Naive thymus-derived CD8-positive, alpha-beta T cell (primary cell): ENCODE results near the gene IQCF6. TPM values are rescaled to one million over a fixed set of nuclear protein-coding genes. Genes with fewer than 3 reads are reported as not detected.
"Not testable (repeated sequence)": the region's sequence is repeated elsewhere in the genome, so short reads cannot be mapped to it uniquely, and the experiment has no call there.

Experiments
- ATAC-seq, 2 donors: fragments of 150-1000 bp; cut with Tn5 transposase in 1 of 2; sonication (Bioruptor Pico), chemical (Tn5 transposase) in 1 of 2; 1 replicate in 1 of 2; 2 replicates in 1 of 2; pipeline ENCODE4 v1.10.0; 2021; ENCODE audit warnings: mild to moderate bottlenecking in 2 of 2, moderate library complexity in 2 of 2
- POLR2A ChIA-PET: fragments of 350-600 bp; sonication (Branson Sonifier 250); formaldehyde crosslinking; loops from one replicate; lab custom pipeline; 2021; ENCODE audit warnings: antibody characterized with exemption; lab: Charles Lee
- DNase-seq, 10 donors: peaks; one replicate each; pipeline versions ENCODE4 v3.0.0 to v3.0.0-alpha.2; 2020 to 2022
- H3K27ac Mint-ChIP-seq, 10 donors: one replicate each; pipeline ENCODE4 v1.8.0; 2020 to 2022; ENCODE audit warnings: mild to moderate bottlenecking in 10 of 10, mixed read lengths in 10 of 10, moderate library complexity in 4 of 10, inconsistent platforms in 1 of 10
- H3K27me3 Mint-ChIP-seq, 5 donors: one replicate each; pipeline ENCODE4 v1.8.0; 2021 to 2022; ENCODE audit warnings: mixed read lengths in 5 of 5
- H3K36me3 Mint-ChIP-seq, 3 donors: one replicate each; pipeline ENCODE4 v1.8.0; 2020 to 2022; ENCODE audit warnings: mixed read lengths in 3 of 3, mild to moderate bottlenecking in 2 of 3, inconsistent platforms in 1 of 3
- H3K4me1 Mint-ChIP-seq, 4 donors: one replicate each; pipeline ENCODE4 v1.8.0; 2021 to 2022; ENCODE audit warnings: mixed read lengths in 4 of 4
- H3K4me3 Mint-ChIP-seq, 10 donors: one replicate each; pipeline ENCODE4 v1.8.0; 2020 to 2022; ENCODE audit warnings: mild to moderate bottlenecking in 10 of 10, mixed read lengths in 10 of 10, moderate library complexity in 6 of 10, inconsistent platforms in 1 of 10
- H3K9me3 Mint-ChIP-seq, 9 donors: one replicate each; pipeline ENCODE4 v1.8.0; 2020 to 2022; ENCODE audit warnings: mixed read lengths in 9 of 9, mild to moderate bottlenecking in 3 of 9, inconsistent platforms in 1 of 9, moderate library complexity in 1 of 9
- polyA plus RNA-seq, 3 donors: library from polyadenylated mRNA; unstranded; fragments of 300-500 nt; fragmentation: Illumina TruSeq; gene quantifications; one replicate each; pipeline ENCODE4 v1.2.3, GENCODE V29; 2021
- total RNA-seq, 8 experiments: library from RNA in 2 of 8; stranded (reverse) in 2 of 8; gene quantifications; one replicate each; pipeline ENCODE4 v1.2.3 and lab custom pipeline; 2021 to 2026

IQCF6 gene
- total and polyA plus RNA-seq, 5 experiments from 2014 or later, result not detected

- DNase-seq, H3K4me3 Mint-ChIP-seq, POLR2A ChIA-PET, H3K36me3 Mint-ChIP-seq, ATAC-seq: not testable (repeated sequence)
- Mint-ChIP-seq H3K9me3 (peaks cover 0 to 17% (median 11%) of the 10 kb centered on the region in 9 donors), H3K27ac (peak overlapping the region in 1 of 10 donors; percentile 29), H3K4me1 (peaks cover 5 to 13% (median 7%) of the 10 kb centered on the region in 4 donors), H3K27me3 (peaks cover 0 to 16% (median 1%) of the 10 kb centered on the region in 5 donors)
These were observed 25.0 kb downstream of the IQCF6 start for GRCh38 chr3:51753763-51754750.

- no peak overlapping the region for H3K27ac Mint-ChIP-seq
- peaks cover 5 to 13% (median 7%) of the 10 kb centered on the region in 4 donors for H3K4me1 Mint-ChIP-seq
- ATAC-seq, result no peak
- peaks cover 0 to 10% (median 4%) of the 10 kb centered on the region in 9 donors for H3K9me3 Mint-ChIP-seq
- no peak for DNase-seq
- peaks cover 0 to 9% (median 1%) of the 10 kb centered on the region in 5 donors for H3K27me3 Mint-ChIP-seq
- H3K36me3 Mint-ChIP-seq, result peaks cover 0 to 4% (median 0%) of the 10 kb centered on the region in 3 donors
- no peak overlapping the region for H3K4me3 Mint-ChIP-seq
- POLR2A ChIA-PET, result no interaction called here
These were observed 27.8 kb downstream of the IQCF6 start for GRCh38 chr3:51751287-51751686.

- Mint-ChIP-seq H3K27ac (no peak overlapping the region), H3K27me3 (peaks cover 0 to 4% (median 0%) of the 10 kb centered on the region in 5 donors), H3K9me3 (peaks cover 0 to 6% (median under 1%) of the 10 kb centered on the region in 9 donors), H3K4me1 (peaks cover 5 to 13% (median 7%) of the 10 kb centered on the region in 4 donors), H3K4me3 (no peak overlapping the region), H3K36me3 (no peaks in the 10 kb centered on the region)
- no peak for DNase-seq
- ATAC-seq, result no peak
- POLR2A ChIA-PET, result no interaction called here
These were observed 28.2 kb downstream of the IQCF6 start for GRCh38 chr3:51750878-51751277.

GRCh38 chr3:51748327-51748726, 30.7 kb downstream of the IQCF6 start:
- ATAC-seq (no peak), DNase-seq (no peak)
- POLR2A ChIA-PET, result no interaction called here
- H3K27me3 Mint-ChIP-seq, result no peaks in the 10 kb centered on the region
- no peaks in the 10 kb centered on the region for H3K9me3 Mint-ChIP-seq
- peaks cover 5 to 13% (median 7%) of the 10 kb centered on the region in 4 donors for H3K4me1 Mint-ChIP-seq
- H3K27ac Mint-ChIP-seq, result no peak overlapping the region
- H3K36me3 Mint-ChIP-seq, result no peaks in the 10 kb centered on the region
- H3K4me3 Mint-ChIP-seq, result no peak overlapping the region

- ATAC-seq (no peak), DNase-seq (no peak)
- Mint-ChIP-seq H3K4me1 (peaks cover 7 to 13% (median 9%) of the 10 kb centered on the region in 4 donors), H3K36me3 (no peaks in the 10 kb centered on the region), H3K4me3 (no peak overlapping the region), H3K27ac (no peak overlapping the region), H3K27me3 (no peaks in the 10 kb centered on the region), H3K9me3 (no peaks in the 10 kb centered on the region)
- POLR2A ChIA-PET, result no interaction called here
These were observed 31.2 kb downstream of the IQCF6 start for GRCh38 chr3:51747840-51748239.

- H3K9me3 Mint-ChIP-seq, ATAC-seq, DNase-seq, H3K4me3 Mint-ChIP-seq, H3K4me1 Mint-ChIP-seq, H3K36me3 Mint-ChIP-seq, POLR2A ChIA-PET, H3K27ac Mint-ChIP-seq: not testable (repeated sequence)
- peaks cover 0 to 12% (median 6%) of the 10 kb centered on the region in 5 donors for H3K27me3 Mint-ChIP-seq
These were observed 36.1 kb downstream of the IQCF6 start for GRCh38 chr3:51742978-51743377.

- H3K4me3 Mint-ChIP-seq, H3K36me3 Mint-ChIP-seq, H3K27ac Mint-ChIP-seq, DNase-seq, POLR2A ChIA-PET, H3K9me3 Mint-ChIP-seq, H3K4me1 Mint-ChIP-seq, ATAC-seq: not testable (repeated sequence)
- peaks cover 1 to 14% (median 7%) of the 10 kb centered on the region in 5 donors for H3K27me3 Mint-ChIP-seq
These were observed 36.7 kb downstream of the IQCF6 start for GRCh38 chr3:51742320-51742719.

- Mint-ChIP-seq H3K36me3 (no peaks in the 10 kb centered on the region), H3K4me1 (peaks cover 9 to 16% (median 12%) of the 10 kb centered on the region in 4 donors), H3K27ac (no peak overlapping the region), H3K9me3 (no peaks in the 10 kb centered on the region), H3K4me3 (no peak overlapping the region), H3K27me3 (peaks cover 3 to 14% (median 10%) of the 10 kb centered on the region in 5 donors)
- ATAC-seq (no peak), DNase-seq (no peak)
- POLR2A ChIA-PET, result no interaction called here
These were observed 39.9 kb downstream of the IQCF6 start for GRCh38 chr3:51739110-51739509.

GRCh38 chr3:51735950-51736349, 43.1 kb downstream of the IQCF6 start:
- H3K4me1 Mint-ChIP-seq, result peaks cover 10 to 17% (median 12%) of the 10 kb centered on the region in 4 donors
- H3K4me3 Mint-ChIP-seq, result no peak overlapping the region
- ATAC-seq (no peak), DNase-seq (no peak)
- no peaks in the 10 kb centered on the region for H3K9me3 Mint-ChIP-seq
- H3K27me3 Mint-ChIP-seq, result peaks cover 3 to 14% (median 10%) of the 10 kb centered on the region in 5 donors
- POLR2A ChIA-PET, result no interaction called here
- H3K27ac Mint-ChIP-seq, result no peak overlapping the region
- H3K36me3 Mint-ChIP-seq, result no peaks in the 10 kb centered on the region

GRCh38 chr3:51735039-51735438, 44.0 kb downstream of the IQCF6 start:
- DNase-seq, result no peak
- peaks cover 3 to 14% (median 10%) of the 10 kb centered on the region in 5 donors for H3K27me3 Mint-ChIP-seq
- H3K4me3 Mint-ChIP-seq, result peak overlapping the region in 3 of 10 donors; percentile 31 to 43 (median 36)
- ATAC-seq, result no peak
- POLR2A ChIA-PET, result no interaction called here
- H3K4me1 Mint-ChIP-seq, result peaks cover 10 to 17% (median 12%) of the 10 kb centered on the region in 4 donors
- no peaks in the 10 kb centered on the region for H3K9me3 Mint-ChIP-seq
- peak overlapping the region in 2 of 10 donors; percentile 0 to 19 for H3K27ac Mint-ChIP-seq
- no peaks in the 10 kb centered on the region for H3K36me3 Mint-ChIP-seq

GRCh38 chr3:51734572-51734907, 44.5 kb downstream of the IQCF6 start:
- peak overlapping the region in 5 of 10 donors; percentile 0 to 40 (median 29) for H3K27ac Mint-ChIP-seq
- POLR2A ChIA-PET, result no interaction called here
- H3K36me3 Mint-ChIP-seq, result no peaks in the 10 kb centered on the region
- DNase-seq, result peak in 1 of 10 donors; percentile 16
- peaks cover 3 to 14% (median 10%) of the 10 kb centered on the region in 5 donors for H3K27me3 Mint-ChIP-seq
- peak; percentile 59 to 74 for ATAC-seq
- peaks cover 10 to 17% (median 12%) of the 10 kb centered on the region in 4 donors for H3K4me1 Mint-ChIP-seq
- peak overlapping the region in 5 of 10 donors; percentile 36 to 61 (median 53) for H3K4me3 Mint-ChIP-seq
- no peaks in the 10 kb centered on the region for H3K9me3 Mint-ChIP-seq

- H3K36me3 Mint-ChIP-seq, result no peaks in the 10 kb centered on the region
- H3K27me3 Mint-ChIP-seq, result peaks cover 3 to 14% (median 10%) of the 10 kb centered on the region in 5 donors
- no peaks in the 10 kb centered on the region for H3K9me3 Mint-ChIP-seq
- POLR2A ChIA-PET, result no interaction called here
- ATAC-seq, result no peak
- H3K4me3 Mint-ChIP-seq, result peak overlapping the region in 3 of 10 donors; percentile 36 to 57 (median 42)
- peaks cover 10 to 17% (median 12%) of the 10 kb centered on the region in 4 donors for H3K4me1 Mint-ChIP-seq
- no peak for DNase-seq
- peak overlapping the region in 3 of 10 donors; percentile 0 to 74 (median 23) for H3K27ac Mint-ChIP-seq
These were observed 45.0 kb downstream of the IQCF6 start for GRCh38 chr3:51733859-51734571.
